GM21515 (cell line): ENCODE results near the gene MTHFS.
"Not testable (repeated sequence)": the region's sequence is repeated elsewhere in the genome, so short reads cannot be mapped to it uniquely, and the experiment has no call there.

ENCODE experiments used
- ATAC-seq: cut with Tn5 transposase; IDR thresholded peaks from one replicate; pipeline ENCODE4 v1.9.1; 2021; ENCODE audit not compliant: unreplicated experiment

MTHFS gene

DNA sequence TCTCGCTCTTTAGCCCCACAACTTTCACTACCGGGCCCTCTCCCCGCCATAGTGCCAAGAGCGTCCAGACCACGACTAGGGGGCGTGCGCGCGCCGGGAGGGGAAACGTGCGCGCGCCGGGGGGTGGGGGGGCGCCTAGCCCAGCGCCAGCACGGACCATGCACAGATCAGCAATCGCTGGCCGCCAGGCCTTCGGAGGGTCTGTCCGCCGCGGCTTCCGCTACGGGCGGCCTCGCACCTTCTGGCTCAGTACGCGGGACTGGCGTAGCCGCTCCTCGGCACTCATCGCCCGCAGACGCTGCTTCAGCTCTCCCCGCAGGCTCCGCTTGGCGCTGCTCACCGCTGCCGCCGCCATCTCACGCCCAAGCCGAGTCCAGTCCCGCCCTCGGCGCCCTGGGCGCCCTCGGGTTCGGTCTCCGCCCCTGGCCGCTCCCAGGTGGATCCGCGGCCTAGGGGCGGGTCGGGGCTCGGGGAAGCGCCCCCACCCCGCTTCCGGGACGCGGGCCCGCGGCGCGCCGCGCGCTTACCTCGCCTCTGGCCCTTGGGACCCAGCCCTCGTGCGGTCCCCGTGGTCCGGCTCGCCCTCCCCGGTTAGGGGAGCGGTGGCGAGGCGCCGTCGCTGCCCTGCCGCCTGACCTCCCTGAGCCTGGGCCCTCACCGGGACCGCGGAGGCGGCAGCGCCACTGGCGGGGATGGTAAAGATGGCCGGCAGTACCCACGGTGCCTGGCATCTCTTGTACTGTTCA lies at the start of gene MTHFS:
Gene MTHFS, minus strand, starts transcription at position 381 of the 746 bp plus-strand sequence. Its CDS starts 26 bp downstream, at position 355.
- peak; percentile 55 for ATAC-seq

DNA sequence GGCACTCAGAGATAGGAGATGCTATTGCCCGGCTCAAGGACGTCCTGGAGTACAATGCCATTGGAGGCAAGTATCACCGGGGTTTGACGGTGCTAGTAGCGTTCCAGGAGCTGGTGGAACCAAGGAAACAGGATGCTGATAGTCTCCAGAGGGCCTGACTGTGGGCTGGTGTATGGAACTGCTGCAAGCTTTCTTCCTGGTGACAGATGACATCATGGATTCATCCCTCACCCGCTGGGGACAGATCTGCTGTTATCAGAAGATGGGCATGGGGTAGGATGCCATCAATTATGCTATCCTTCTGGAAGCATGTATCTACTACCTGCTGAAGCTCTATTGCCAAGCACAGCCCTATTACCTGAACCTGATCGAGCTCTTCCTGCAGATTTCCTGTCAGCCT lies 47.8 kb upstream of the MTHFS start:
- ATAC-seq: no peak

- ATAC-seq: peak; percentile 72
These were observed 47.0 kb upstream of the MTHFS start for GRCh38 chr15:79943820-79944219.

- ATAC-seq: no peak
These were observed 46.1 kb upstream of the MTHFS start for GRCh38 chr15:79942741-79943481.

- ATAC-seq: no peak
These were observed 42.6 kb upstream of the MTHFS start for GRCh38 chr15:79939399-79939798.

GRCh38 chr15:79938143-79938542 lies 41.3 kb upstream of the MTHFS start:
- no peak for ATAC-seq

DNA sequence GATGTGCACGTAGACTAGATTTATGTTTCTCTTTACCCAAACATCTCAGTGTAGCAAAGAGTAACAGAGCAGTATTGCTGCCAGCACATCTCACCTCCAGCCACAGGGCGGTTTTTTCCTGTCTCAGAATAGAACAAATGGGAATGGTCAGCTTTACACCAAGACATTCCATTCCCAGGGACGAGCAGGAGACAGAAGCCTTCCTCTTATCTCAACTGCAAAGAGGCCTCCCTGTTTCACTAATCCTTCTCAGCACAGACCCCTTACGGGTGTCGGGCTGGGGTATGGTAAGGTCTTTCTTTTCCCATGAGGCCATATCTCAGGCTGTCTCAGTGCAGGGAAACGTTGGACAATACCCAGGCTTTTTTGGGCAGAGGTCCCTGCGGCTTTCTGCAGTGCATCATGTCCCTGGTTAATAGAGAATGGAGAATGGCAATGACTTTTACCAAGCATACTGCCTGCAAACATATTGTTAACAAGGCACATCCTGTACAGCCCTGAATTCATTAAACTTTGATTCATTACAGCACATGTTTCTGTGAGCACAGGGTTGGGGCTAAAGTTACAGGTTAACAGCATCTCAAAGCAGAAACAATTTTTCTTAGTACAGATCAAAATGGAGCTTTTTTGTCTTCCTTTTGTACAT lies 38.9 kb upstream of the MTHFS start:
- not testable (repeated sequence) for ATAC-seq

DNA sequence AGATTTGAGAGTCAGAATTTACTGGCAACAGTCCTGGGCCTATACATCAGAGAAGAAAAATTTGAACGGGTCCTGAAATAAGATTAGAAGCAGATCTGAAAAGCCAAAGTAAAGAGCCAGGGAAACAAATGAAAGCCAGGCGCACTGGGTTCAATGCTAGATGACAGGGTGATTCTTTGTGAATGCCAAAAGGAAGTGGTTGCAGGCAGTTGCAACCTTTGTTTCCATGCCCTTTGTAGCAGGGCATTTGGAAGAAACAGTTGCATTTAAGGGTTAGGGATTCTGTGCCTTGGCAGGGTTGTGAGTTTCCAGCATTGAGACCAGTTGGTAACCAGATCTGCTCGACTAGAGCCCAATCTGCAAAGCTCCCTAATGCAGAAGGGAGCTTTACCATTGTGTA lies 36.4 kb upstream of the MTHFS start:
- ATAC-seq: no peak

- no peak for ATAC-seq
These were observed 35.6 kb upstream of the MTHFS start for GRCh38 chr15:79932447-79932846.

DNA sequence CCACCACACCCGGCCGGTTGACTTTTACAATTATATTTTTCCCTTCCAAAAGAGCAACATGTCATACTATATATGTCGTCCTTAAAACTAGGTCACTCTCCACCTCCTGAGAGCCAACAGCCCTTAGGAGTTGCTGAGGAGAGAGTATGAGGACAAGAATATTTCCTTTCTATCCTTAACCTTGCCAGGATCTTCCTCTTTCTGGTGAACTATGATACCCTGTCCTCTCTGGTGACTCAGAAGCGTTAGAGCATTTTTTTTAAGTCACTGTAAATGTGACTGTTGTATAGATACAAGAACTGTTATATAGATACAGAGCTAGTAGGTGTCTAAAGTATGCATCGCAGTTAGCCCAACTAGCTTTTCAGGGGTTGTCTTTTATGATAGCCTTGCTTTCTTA lies 33.7 kb upstream of the MTHFS start:
- ATAC-seq: no peak

DNA sequence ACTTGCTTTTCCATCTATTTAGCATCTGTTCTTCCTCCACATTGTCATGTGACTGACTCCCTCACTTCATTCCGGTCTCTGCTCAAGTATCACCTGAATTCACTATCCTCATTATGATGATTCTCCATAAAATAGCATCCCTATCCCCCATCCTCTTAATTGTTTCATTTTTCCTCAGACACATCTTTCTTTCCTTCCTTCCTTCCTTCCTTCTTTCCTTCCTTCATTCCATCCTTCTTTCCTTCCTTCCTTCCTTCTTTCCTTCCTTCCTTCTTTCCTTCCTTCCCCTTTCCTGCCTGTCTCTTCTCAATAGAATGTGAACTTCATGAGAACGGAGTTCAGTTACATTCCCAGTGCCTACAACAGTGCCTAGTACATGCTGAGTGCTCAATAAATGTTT lies 32.6 kb upstream of the MTHFS start:
- no peak for ATAC-seq

DNA sequence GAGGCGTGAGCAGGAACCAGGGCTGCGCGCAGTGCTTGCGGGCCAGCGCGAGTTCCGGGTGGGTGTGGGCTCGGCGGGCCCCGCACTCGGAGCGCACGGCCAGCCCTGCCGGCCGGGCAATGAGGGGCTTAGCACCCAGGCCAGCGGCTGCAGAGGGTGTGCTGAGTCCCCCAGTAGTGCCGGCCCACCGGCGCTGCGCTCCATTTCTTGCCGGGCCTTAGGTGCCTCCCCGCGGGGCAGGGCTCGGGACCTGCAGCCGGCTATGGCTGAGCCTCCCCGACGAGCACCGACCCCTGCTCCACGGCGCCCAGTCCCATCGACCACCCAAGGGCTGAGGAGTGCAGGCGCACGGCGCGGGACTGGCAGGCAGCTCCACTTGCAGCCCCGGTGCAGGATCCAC lies 29.3 kb upstream of the MTHFS start:
- not testable (repeated sequence) for ATAC-seq

GRCh38 chr15:79924379-79924778 lies 27.6 kb upstream of the MTHFS start:
- ATAC-seq: no peak

- peak; percentile 95 for ATAC-seq
These were observed 26.8 kb upstream of the MTHFS start for GRCh38 chr15:79923515-79924169.

DNA sequence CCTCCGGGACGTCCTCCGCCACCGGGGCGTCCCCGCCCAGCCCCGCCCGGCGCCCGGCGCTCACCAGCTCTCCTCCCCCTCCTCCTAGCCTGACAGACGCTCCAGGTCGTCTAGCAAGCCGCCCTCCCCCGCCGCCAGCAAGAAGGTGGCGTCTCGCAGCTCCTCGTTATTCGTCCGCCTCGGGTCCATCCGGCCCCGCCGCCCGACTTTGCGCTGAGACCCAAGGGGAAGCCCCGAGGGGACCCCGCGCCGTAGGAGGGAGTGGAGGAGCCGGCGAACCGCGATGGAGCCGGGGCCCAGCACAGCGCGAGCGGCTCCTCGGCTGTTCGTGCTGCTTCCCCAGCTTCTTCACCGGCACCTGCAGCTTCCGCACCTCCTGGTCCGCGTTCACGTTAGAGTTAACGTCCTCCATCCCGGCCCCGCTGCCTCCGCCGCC lies 26.3 kb upstream of the MTHFS start:
- peak; percentile 47 for ATAC-seq

DNA sequence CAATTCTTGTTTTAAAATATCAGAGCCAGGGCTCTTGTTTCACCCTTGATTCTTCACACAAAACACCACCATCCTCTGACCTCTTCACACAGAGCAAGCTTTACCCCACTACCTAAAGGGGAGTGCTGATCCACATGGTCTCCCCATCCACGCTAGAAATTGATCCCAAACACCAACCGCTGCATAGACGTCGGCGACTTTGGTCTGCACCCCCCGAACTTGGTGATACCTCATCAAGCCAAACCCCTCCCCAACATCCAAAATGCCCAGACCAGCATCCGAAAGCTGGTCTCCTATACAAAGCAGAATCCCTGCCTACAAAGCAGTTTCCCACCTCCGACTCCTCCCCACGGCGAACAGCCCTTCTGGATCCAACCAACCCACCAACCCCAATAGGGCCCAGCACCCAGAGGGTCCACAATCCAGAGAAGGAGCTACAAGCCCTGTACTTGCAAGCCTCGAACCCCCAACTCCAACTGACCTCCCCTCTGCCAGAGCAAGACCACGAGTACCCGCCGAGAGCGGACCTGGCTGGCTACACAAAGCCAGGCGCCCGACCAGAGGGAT lies 25.8 kb upstream of the MTHFS start:
- no peak for ATAC-seq

DNA sequence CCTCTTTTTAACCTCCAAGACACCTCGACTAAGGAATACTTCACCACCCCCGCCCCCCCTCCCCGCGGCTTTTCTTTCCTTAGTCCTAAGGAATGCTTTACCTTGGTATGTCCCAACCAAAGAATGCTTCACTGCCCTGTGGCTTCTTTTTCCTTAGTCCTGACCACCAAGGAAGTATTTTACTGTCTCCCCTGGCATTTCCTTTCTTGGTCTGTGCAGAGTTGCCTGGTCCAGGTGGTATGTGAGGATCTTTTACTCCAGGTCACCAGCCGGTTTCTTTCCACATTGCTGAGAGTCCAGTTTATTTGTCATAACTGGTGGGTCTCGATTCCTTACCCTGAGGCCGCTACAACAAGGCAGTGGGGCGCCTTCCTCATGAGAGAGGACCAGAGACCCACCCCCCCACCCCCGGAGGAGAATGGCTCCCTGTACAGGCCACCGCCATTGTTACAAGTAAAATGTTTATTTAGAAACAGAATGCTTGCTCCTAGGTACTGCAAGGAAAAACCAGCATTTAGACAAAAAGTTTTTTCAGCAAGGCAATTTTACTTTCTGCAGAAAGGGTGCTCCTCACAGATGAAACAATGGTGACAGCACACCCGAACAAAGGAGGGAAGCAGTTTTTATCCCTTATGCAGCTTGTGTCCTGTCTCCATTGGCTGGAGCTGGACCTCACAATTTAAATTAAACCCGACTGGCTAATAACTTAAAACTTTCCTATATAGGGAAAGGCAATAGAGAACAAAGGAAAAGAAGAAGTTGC lies 23.1 kb upstream of the MTHFS start:
- ATAC-seq: no peak

DNA sequence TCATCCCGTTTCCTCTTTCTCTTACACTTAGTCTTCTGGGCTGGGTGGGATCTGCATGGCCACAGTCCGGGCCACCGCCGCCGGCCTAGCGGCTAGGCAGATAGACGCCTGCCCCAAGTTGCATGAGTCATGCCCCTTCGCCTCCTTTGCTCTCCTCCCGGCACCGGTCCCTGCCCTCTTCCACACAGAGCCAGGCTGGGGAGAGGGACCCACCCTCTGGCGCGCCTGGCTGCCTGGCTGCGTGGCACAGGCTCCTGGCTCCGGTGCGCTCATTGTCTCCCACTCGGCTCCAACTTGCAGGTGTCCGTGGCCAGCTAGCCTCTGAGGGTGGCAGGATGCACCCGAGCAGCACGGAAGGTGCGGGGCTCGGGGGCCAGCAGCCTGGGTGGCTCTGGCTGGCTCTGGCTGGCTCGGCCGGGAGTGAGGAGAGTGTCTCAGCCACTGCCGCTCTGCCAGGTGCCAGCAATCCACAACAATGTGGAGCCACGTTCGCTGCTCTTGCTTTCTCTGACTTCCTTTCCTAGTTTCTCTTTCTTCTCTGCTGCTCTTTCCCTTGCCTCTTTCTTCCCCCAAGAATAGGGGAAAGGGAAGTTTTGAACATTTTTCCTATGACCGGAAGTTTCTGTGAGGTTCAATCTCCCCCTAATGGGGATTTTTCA lies 22.4 kb upstream of the MTHFS start:
- ATAC-seq: no peak

GRCh38 chr15:79918278-79918677 lies 21.5 kb upstream of the MTHFS start:
- no peak for ATAC-seq
